Measurements from ENCODE around the gene CTSC.
"Not testable (repeated sequence)": the region's sequence is repeated elsewhere in the genome, so short reads cannot be mapped to it uniquely, and the experiment has no call there.

The CTSC gene

GRCh38 chr11:88330826-88331428, 6.6 kb downstream of the CTSC start:
- TF ChIP-seq CTCF (conservative IDR thresholded peaks at IDR 0.05; ENCODE audit: control insufficient read depth, insufficient read depth, low read depth, low read length): no peak
- DNase-seq (ENCODE audit: low read depth): no peak
- H3K4me3 ChIP-seq (ENCODE audit: control insufficient read depth, low read depth, low read length): no peak overlapping the region

GRCh38 chr11:88329563-88330250, 7.8 kb downstream of the CTSC start:
- no peak overlapping the region for H3K4me3 ChIP-seq (ENCODE audit: control insufficient read depth, low read depth, low read length)
- TF ChIP-seq CTCF (conservative IDR thresholded peaks at IDR 0.05; ENCODE audit: control insufficient read depth, insufficient read depth, low read depth, low read length): no peak
- DNase-seq (ENCODE audit: low read depth): no peak

GRCh38 chr11:88327462-88328143, 9.9 kb downstream of the CTSC start:
- no peak for TF ChIP-seq CTCF (conservative IDR thresholded peaks at IDR 0.05; ENCODE audit: control insufficient read depth, insufficient read depth, low read depth, low read length)
- no peak for DNase-seq (ENCODE audit: low read depth)
- H3K4me3 ChIP-seq (ENCODE audit: control insufficient read depth, low read depth, low read length): no peak overlapping the region

- no peak overlapping the region for H3K4me3 ChIP-seq (ENCODE audit: control insufficient read depth, low read depth, low read length)
- no peak for TF ChIP-seq CTCF (conservative IDR thresholded peaks at IDR 0.05; ENCODE audit: control insufficient read depth, insufficient read depth, low read depth, low read length)
- DNase-seq (ENCODE audit: low read depth): no peak
These were observed 10.5 kb downstream of the CTSC start for GRCh38 chr11:88327061-88327460.

GRCh38 chr11:88326099-88326498, 11.4 kb downstream of the CTSC start:
- no peak for DNase-seq (ENCODE audit: low read depth)
- H3K4me3 ChIP-seq (ENCODE audit: control insufficient read depth, low read depth, low read length): no peak overlapping the region
- TF ChIP-seq CTCF (conservative IDR thresholded peaks at IDR 0.05; ENCODE audit: control insufficient read depth, insufficient read depth, low read depth, low read length): no peak

- no peak for DNase-seq (ENCODE audit: low read depth)
- TF ChIP-seq CTCF (conservative IDR thresholded peaks at IDR 0.05; ENCODE audit: control insufficient read depth, insufficient read depth, low read depth, low read length): no peak
- H3K4me3 ChIP-seq (ENCODE audit: control insufficient read depth, low read depth, low read length): no peak overlapping the region
These were observed 12.8 kb downstream of the CTSC start for GRCh38 chr11:88324562-88325345.

GRCh38 chr11:88322881-88323280, 14.7 kb downstream of the CTSC start:
- not testable (repeated sequence) for DNase-seq (ENCODE audit: low read depth); H3K4me3 ChIP-seq (ENCODE audit: control insufficient read depth, low read depth, low read length)

- not testable (repeated sequence) for DNase-seq (ENCODE audit: low read depth); H3K4me3 ChIP-seq (ENCODE audit: control insufficient read depth, low read depth, low read length)
These were observed 16.1 kb downstream of the CTSC start for GRCh38 chr11:88321412-88321811.
